ENCODE data around the gene ZNF579.

DNA sequence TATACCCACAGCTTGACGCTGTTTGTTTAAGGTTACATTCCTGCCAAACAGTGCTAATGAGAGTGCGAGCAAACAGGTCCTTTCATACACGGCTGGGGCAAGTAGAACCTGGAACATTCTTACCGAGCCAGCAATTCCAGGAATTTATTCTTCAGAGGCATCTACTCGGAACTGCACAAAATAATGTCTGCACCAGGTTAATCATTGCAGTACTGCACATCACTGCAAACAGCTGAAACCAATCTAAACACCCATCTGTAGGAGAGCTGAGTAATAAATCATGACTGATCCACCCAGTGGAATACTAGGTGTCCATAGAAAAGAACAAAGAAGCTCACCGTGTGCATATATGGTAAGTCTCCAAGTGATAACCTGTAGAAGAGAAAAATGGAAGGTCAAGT, 1.2 kb upstream of the ZNF579 start:
- TF ChIP-seq TAF1 (IDR thresholded peaks at IDR 0.05; ENCODE audit: low read depth, low read length) (no peak), POLR2A (IDR thresholded peaks at IDR 0.05; ENCODE audit: low read depth, low read length) (no peak), POLR2AphosphoS5 (IDR thresholded peaks at IDR 0.05; ENCODE audit: low read depth, low read length) (no peak), SPI1 (IDR thresholded peaks at IDR 0.05; ENCODE audit: low read depth, low read length) (no peak)
